DOHH2 (cell line): ENCODE measurements around the gene CACNB4.

Source experiments
- EZH2phosphoT487 ChIP-seq: fragments of 200-600 bp; sonication (generic); IDR thresholded peaks from 2 replicates; pipeline ENCODE4 v1.6.1; 2017; ENCODE audit warnings: borderline replicate concordance, mild to moderate bottlenecking, antibody characterized with exemption, low read length, moderate library complexity, mixed read lengths
- TF ChIP-seq, protein P1 (sequence below): fragments of 200-600 bp; sonication (generic); IDR thresholded peaks from one replicate; pipeline ENCODE4 v1.5.1; 2014; ENCODE audit warnings: antibody characterized with exemption, mild to moderate bottlenecking, low read depth, low read length; ENCODE audit not compliant: poor library complexity, severe bottlenecking

DNA sequence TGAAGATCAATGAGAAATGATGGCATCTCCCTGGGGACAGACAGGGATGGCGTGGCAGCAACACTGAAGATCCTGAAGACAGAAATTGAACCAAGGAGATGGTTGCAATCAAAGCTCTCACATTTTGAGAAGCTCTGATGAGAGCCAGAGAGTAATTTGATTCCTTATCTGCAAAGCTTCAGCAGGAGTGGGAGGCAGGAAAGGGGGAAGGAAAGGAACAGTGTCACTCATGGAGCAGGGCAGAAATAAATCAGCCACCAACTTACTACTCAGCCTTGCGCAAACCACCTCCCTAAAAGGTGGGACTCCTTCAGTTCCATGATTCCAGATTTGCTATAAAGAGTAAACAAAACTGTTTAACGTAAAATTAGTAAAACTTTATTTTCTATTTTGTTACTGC is 119.2 kb downstream of the CACNB4 start:
- TF ChIP-seq, protein P1, sequence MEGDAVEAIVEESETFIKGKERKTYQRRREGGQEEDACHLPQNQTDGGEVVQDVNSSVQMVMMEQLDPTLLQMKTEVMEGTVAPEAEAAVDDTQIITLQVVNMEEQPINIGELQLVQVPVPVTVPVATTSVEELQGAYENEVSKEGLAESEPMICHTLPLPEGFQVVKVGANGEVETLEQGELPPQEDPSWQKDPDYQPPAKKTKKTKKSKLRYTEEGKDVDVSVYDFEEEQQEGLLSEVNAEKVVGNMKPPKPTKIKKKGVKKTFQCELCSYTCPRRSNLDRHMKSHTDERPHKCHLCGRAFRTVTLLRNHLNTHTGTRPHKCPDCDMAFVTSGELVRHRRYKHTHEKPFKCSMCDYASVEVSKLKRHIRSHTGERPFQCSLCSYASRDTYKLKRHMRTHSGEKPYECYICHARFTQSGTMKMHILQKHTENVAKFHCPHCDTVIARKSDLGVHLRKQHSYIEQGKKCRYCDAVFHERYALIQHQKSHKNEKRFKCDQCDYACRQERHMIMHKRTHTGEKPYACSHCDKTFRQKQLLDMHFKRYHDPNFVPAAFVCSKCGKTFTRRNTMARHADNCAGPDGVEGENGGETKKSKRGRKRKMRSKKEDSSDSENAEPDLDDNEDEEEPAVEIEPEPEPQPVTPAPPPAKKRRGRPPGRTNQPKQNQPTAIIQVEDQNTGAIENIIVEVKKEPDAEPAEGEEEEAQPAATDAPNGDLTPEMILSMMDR: no peak
- no peak for TF ChIP-seq EZH2phosphoT487
